Neutrophil (primary cell): ENCODE data around the gene TMF1.

Experiments
- H3K27ac ChIP-seq: fragments of 200-600 bp; sonication (generic); 2 replicates; pipeline ENCODE4 v1.5.1; 2016; ENCODE audit warnings: mild to moderate bottlenecking, moderate library complexity
- H3K27me3 ChIP-seq: fragments of 200-600 bp; sonication (generic); 2 replicates; pipeline ENCODE4 v1.6.0; 2016; ENCODE audit warnings: mild to moderate bottlenecking
- H3K36me3 ChIP-seq: fragments of 200-600 bp; sonication (generic); 2 replicates; pipeline ENCODE4 v1.5.1; 2017
- H3K4me1 ChIP-seq, 2 experiments: fragments of 200-600 bp in 1 of 2; sonication (generic) in 1 of 2; 1 replicate in 1 of 2; 2 replicates in 1 of 2; pipeline versions ENCODE4 v1.5.1 to v1.6.1; 2013 to 2016; ENCODE audit warnings: low read depth in 1 of 2, low read length in 1 of 2, mild to moderate bottlenecking in 1 of 2, moderate library complexity in 1 of 2; ENCODE audit not compliant: control insufficient read depth in 1 of 2, insufficient read depth in 1 of 2
- H3K4me3 ChIP-seq, 2 experiments: fragments of 200-600 bp in 1 of 2; sonication (generic) in 1 of 2; 1 replicate in 1 of 2; 2 replicates in 1 of 2; pipeline ENCODE4 v1.5.1; 2013 to 2016; ENCODE audit warnings: low read depth in 1 of 2, low read length in 1 of 2, mild to moderate bottlenecking in 1 of 2, moderate library complexity in 1 of 2
- H3K9me3 ChIP-seq: fragments of 200-600 bp; sonication (generic); 2 replicates; pipeline ENCODE4 v1.5.1; 2016
- CTCF ChIP-seq: fragments of 200-600 bp; sonication (generic); IDR thresholded peaks from 2 replicates; pipeline ENCODE4 v1.5.1; 2016; ENCODE audit warnings: antibody characterized with exemption

Gene TMF1

GRCh38 chr3:69032737-69033136, 19.4 kb downstream of the TMF1 start:
- TF ChIP-seq CTCF, result no peak
- Histone ChIP-seq H3K27me3 (no peaks in the 10 kb centered on the region), H3K4me1 (no peaks in the 10 kb centered on the region), H3K4me3 (no peak overlapping the region), H3K36me3 (peaks cover 98% of the 10 kb centered on the region), H3K9me3 (no peaks in the 10 kb centered on the region), H3K27ac (no peak overlapping the region)

- H3K4me3 ChIP-seq, result no peak overlapping the region
- H3K36me3 ChIP-seq, result peaks cover 98% of the 10 kb centered on the region
- no peaks in the 10 kb centered on the region for H3K27me3 ChIP-seq
- H3K9me3 ChIP-seq, result no peaks in the 10 kb centered on the region
- no peak overlapping the region for H3K27ac ChIP-seq
- TF ChIP-seq CTCF, result no peak
- no peaks in the 10 kb centered on the region for H3K4me1 ChIP-seq
Measured at GRCh38 chr3:69032142-69032541, 20.0 kb downstream of the TMF1 start.

- no peaks in the 10 kb centered on the region for H3K27me3 ChIP-seq
- no peak for TF ChIP-seq CTCF
- no peaks in the 10 kb centered on the region for H3K4me1 ChIP-seq
- H3K27ac ChIP-seq, result no peak overlapping the region
- H3K4me3 ChIP-seq, result no peak overlapping the region
- H3K9me3 ChIP-seq, result no peaks in the 10 kb centered on the region
- peaks cover 98% of the 10 kb centered on the region for H3K36me3 ChIP-seq
Measured at GRCh38 chr3:69031635-69032034, 20.5 kb downstream of the TMF1 start.

GRCh38 chr3:69020857-69021256, 31.3 kb downstream of the TMF1 start:
- Histone ChIP-seq H3K4me3 (no peak overlapping the region), H3K4me1 (no peaks in the 10 kb centered on the region), H3K9me3 (no peaks in the 10 kb centered on the region), H3K36me3 (peaks cover 69% of the 10 kb centered on the region), H3K27me3 (no peaks in the 10 kb centered on the region), H3K27ac (no peak overlapping the region)
- TF ChIP-seq CTCF, result no peak

- TF ChIP-seq CTCF, result no peak
- H3K4me1 ChIP-seq, result no peaks in the 10 kb centered on the region
- H3K27me3 ChIP-seq, result no peaks in the 10 kb centered on the region
- no peaks in the 10 kb centered on the region for H3K9me3 ChIP-seq
- no peak overlapping the region for H3K4me3 ChIP-seq
- H3K27ac ChIP-seq, result no peak overlapping the region
- peaks cover 64% of the 10 kb centered on the region for H3K36me3 ChIP-seq
Measured at GRCh38 chr3:69020424-69020823, 31.7 kb downstream of the TMF1 start.

- H3K27ac ChIP-seq, result no peak overlapping the region
- no peak overlapping the region for H3K4me3 ChIP-seq
- peaks cover 29% of the 10 kb centered on the region for H3K36me3 ChIP-seq
- no peak for TF ChIP-seq CTCF
- peaks cover 23% of the 10 kb centered on the region for H3K27me3 ChIP-seq
- peaks cover 7 to 18% of the 10 kb centered on the region in 2 experiments for H3K4me1 ChIP-seq
- no peaks in the 10 kb centered on the region for H3K9me3 ChIP-seq
Measured at GRCh38 chr3:69016901-69017300, 35.2 kb downstream of the TMF1 start.
